Sigmoid colon (tissue), 4 donors: ENCODE results near the gene IL9R.

ENCODE experiments used
- POLR2AphosphoS5 ChIP-seq, 4 donors: sonication (generic); formaldehyde crosslinking; IDR thresholded peaks; one replicate each; pipeline ENCODE4 v1.6.1; 2017; ENCODE audit warnings: antibody characterized with exemption in 4 of 4
- TF ChIP-seq, protein P1 (sequence below), 4 experiments: fragments of 450-650 bp in 3 of 4; fragments of 200-600 bp in 1 of 4; IDR thresholded peaks; one replicate each; pipeline ENCODE4 v1.5.1; 2016 to 2019; ENCODE audit warnings: antibody characterized with exemption in 4 of 4, mild to moderate bottlenecking in 3 of 4, moderate library complexity in 2 of 4

GRCh38 chrX:155968326-155968661, 29.2 kb upstream of the IL9R start:
- TF ChIP-seq, protein P1, sequence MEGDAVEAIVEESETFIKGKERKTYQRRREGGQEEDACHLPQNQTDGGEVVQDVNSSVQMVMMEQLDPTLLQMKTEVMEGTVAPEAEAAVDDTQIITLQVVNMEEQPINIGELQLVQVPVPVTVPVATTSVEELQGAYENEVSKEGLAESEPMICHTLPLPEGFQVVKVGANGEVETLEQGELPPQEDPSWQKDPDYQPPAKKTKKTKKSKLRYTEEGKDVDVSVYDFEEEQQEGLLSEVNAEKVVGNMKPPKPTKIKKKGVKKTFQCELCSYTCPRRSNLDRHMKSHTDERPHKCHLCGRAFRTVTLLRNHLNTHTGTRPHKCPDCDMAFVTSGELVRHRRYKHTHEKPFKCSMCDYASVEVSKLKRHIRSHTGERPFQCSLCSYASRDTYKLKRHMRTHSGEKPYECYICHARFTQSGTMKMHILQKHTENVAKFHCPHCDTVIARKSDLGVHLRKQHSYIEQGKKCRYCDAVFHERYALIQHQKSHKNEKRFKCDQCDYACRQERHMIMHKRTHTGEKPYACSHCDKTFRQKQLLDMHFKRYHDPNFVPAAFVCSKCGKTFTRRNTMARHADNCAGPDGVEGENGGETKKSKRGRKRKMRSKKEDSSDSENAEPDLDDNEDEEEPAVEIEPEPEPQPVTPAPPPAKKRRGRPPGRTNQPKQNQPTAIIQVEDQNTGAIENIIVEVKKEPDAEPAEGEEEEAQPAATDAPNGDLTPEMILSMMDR (IDR thresholded peaks at IDR 0.05), result no peak
- no peak for TF ChIP-seq POLR2AphosphoS5 (IDR thresholded peaks at IDR 0.05)
